ENCODE measurements around the gene RASGRP1. TPM values are rescaled to one million over a fixed set of nuclear protein-coding genes. Genes with fewer than 3 reads are reported as not detected.

Gene RASGRP1
- total and polyA plus RNA-seq, 7 experiments from 2014 or later: 77.6 to 182 (median 101) TPM

- H3K27ac Mint-ChIP-seq: peak overlapping the region in 6 of 9 donors; percentile 6 to 88 (median 50)
- intact Hi-C loops (cut with micrococcal nuclease): loop anchor here (2.0 to 5.0 kb wide), 5 partner anchors 21 to 175 kb away; partner anchors contain the start of gene FAM98B (in 1 of the 2)
- ATAC-seq: no peak
- no peaks in the 10 kb centered on the region for H3K9me3 Mint-ChIP-seq
- Histone ChIP-seq H3K36me3 (ENCODE audit: control insufficient read depth in 2 of 3, insufficient read depth in 3 of 3, low read length in 3 of 3) (peaks cover 0 to 34% (median 5%) of the 10 kb centered on the region in 3 experiments), H3K9me3 (ENCODE audit: control insufficient read depth in 2 of 3, low read length in 3 of 3) (no peaks in the 10 kb centered on the region), H3K27ac (ENCODE audit: low read depth, low read length) (no peak overlapping the region), H3K4me3 (ENCODE audit: low read length) (no peak overlapping the region), H3K4me1 (ENCODE audit: control insufficient read depth in 2 of 2, insufficient read depth in 2 of 2, low read length in 2 of 2) (peaks cover 0 to 5% of the 10 kb centered on the region in 2 donors), H3K27me3 (ENCODE audit: control insufficient read depth in 2 of 2, insufficient read depth in 2 of 2, low read length in 2 of 2) (no peaks in the 10 kb centered on the region)
- no peak for DNase-seq
- ChIA-PET CTCF (interaction anchor here (0.7 to 3.9 kb wide), 13 partner anchors 10 to 232 kb away, joined by 3 to 49 read pairs (median 8); partner anchors contain the start of gene RASGRP1), POLR2A (interaction anchor here (0.7 to 2.0 kb wide), 6 partner anchors 21 to 224 kb away, joined by 3 to 16 read pairs (median 4); no protein-coding TSS in a partner anchor)
- no peaks in the 10 kb centered on the region for H3K27me3 Mint-ChIP-seq
- H3K4me3 Mint-ChIP-seq: peak overlapping the region in 1 of 10 donors; percentile 7
- H3K4me1 Mint-ChIP-seq: peaks cover 18 to 34% (median 21%) of the 10 kb centered on the region in 7 donors
- H3K36me3 Mint-ChIP-seq: peaks cover 13 to 30% (median 18%) of the 10 kb centered on the region in 5 donors
Observed at GRCh38 chr15:38475361-38475760, 89.3 kb downstream of the RASGRP1 start.

GRCh38 chr15:38474155-38474757 is 90.4 kb downstream of the RASGRP1 start:
- DNase-seq (peak in 7 of 9 donors; percentile 53 to 75 (median 62)), ATAC-seq (peak; percentile 100)
- Mint-ChIP-seq H3K27ac (peak overlapping the region; percentile 10 to 88 (median 81)), H3K9me3 (no peaks in the 10 kb centered on the region), H3K36me3 (peaks cover 13 to 30% (median 18%) of the 10 kb centered on the region in 5 donors), H3K4me1 (peaks cover 10 to 23% (median 13%) of the 10 kb centered on the region in 7 donors), H3K4me3 (peak overlapping the region in 2 of 10 donors; percentile 4 to 10), H3K27me3 (no peaks in the 10 kb centered on the region)
- H3K9me3 ChIP-seq (ENCODE audit: control insufficient read depth in 2 of 3, low read length in 3 of 3): no peaks in the 10 kb centered on the region
- H3K4me1 ChIP-seq (ENCODE audit: control insufficient read depth in 2 of 2, insufficient read depth in 2 of 2, low read length in 2 of 2): peaks cover 0 to 5% of the 10 kb centered on the region in 2 donors
- ChIA-PET POLR2A (interaction anchor here (0.6 to 2.0 kb wide), 7 partner anchors 89 to 225 kb away, joined by 3 to 16 read pairs (median 4); no protein-coding TSS in a partner anchor), CTCF (interaction anchor here (0.6 to 3.9 kb wide), 12 partner anchors 12 to 233 kb away, joined by 3 to 49 read pairs (median 8); partner anchors contain the start of genes FAM98B and RASGRP1)
- H3K27ac ChIP-seq (ENCODE audit: low read depth, low read length): no peak overlapping the region
- H3K27me3 ChIP-seq (ENCODE audit: control insufficient read depth in 2 of 2, insufficient read depth in 2 of 2, low read length in 2 of 2): no peaks in the 10 kb centered on the region
- H3K4me3 ChIP-seq (ENCODE audit: low read length): no peak overlapping the region
- H3K36me3 ChIP-seq (ENCODE audit: control insufficient read depth in 2 of 3, insufficient read depth in 3 of 3, low read length in 3 of 3): peaks cover 0 to 35% (median 5%) of the 10 kb centered on the region in 3 experiments
- intact Hi-C loops (cut with micrococcal nuclease): loop anchor here (1.0 to 5.0 kb wide), 11 partner anchors 19 to 343 kb away; partner anchors contain the start of genes RASGRP1 (in 2 of the 2) and FAM98B (in 1 of the 2)

GRCh38 chr15:38471974-38472373 is 92.6 kb downstream of the RASGRP1 start:
- ATAC-seq (no peak), DNase-seq (no peak)
- Mint-ChIP-seq H3K27me3 (no peaks in the 10 kb centered on the region), H3K9me3 (no peaks in the 10 kb centered on the region), H3K36me3 (peaks cover 8 to 24% (median 13%) of the 10 kb centered on the region in 5 donors), H3K27ac (no peak overlapping the region), H3K4me3 (no peak overlapping the region), H3K4me1 (peaks cover 8 to 16% (median 11%) of the 10 kb centered on the region in 7 donors)
- no peaks in the 10 kb centered on the region for H3K27me3 ChIP-seq (ENCODE audit: control insufficient read depth in 2 of 2, insufficient read depth in 2 of 2, low read length in 2 of 2)
- intact Hi-C loops (cut with micrococcal nuclease): loop anchor here in 1 of 2 donors (5.0 kb wide), 1 partner anchor 90 kb away; the partner anchor contains the start of gene RASGRP1
- ChIA-PET CTCF (interaction anchor here (1.0 to 2.8 kb wide), 12 partner anchors 9 to 239 kb away, joined by 3 to 35 read pairs (median 4); no protein-coding TSS in a partner anchor), POLR2A (interaction anchor here (0.7 to 1.1 kb wide), 3 partner anchors 18 to 222 kb away, joined by 3 to 5 read pairs (median 3); partner anchors contain the start of gene FAM98B)
- H3K9me3 ChIP-seq (ENCODE audit: control insufficient read depth in 2 of 3, low read length in 3 of 3): no peaks in the 10 kb centered on the region
- H3K4me3 ChIP-seq (ENCODE audit: low read length): no peak overlapping the region
- H3K36me3 ChIP-seq (ENCODE audit: control insufficient read depth in 2 of 3, insufficient read depth in 3 of 3, low read length in 3 of 3): peaks cover 0 to 25% (median 5%) of the 10 kb centered on the region in 3 experiments
- no peak overlapping the region for H3K27ac ChIP-seq (ENCODE audit: low read depth, low read length)
- peaks cover 0 to 5% of the 10 kb centered on the region in 2 donors for H3K4me1 ChIP-seq (ENCODE audit: control insufficient read depth in 2 of 2, insufficient read depth in 2 of 2, low read length in 2 of 2)

- H3K4me1 ChIP-seq (ENCODE audit: control insufficient read depth in 2 of 2, insufficient read depth in 2 of 2, low read length in 2 of 2): peaks cover 0 to 5% of the 10 kb centered on the region in 2 donors
- Mint-ChIP-seq H3K4me3 (no peak overlapping the region), H3K9me3 (no peaks in the 10 kb centered on the region), H3K4me1 (peaks cover 8 to 16% (median 10%) of the 10 kb centered on the region in 7 donors), H3K27me3 (no peaks in the 10 kb centered on the region), H3K36me3 (peaks cover 4 to 23% (median 10%) of the 10 kb centered on the region in 5 donors), H3K27ac (peak overlapping the region in 5 of 9 donors; percentile 14 to 52 (median 46))
- H3K27ac ChIP-seq (ENCODE audit: low read depth, low read length): no peak overlapping the region
- no peak for ATAC-seq
- H3K9me3 ChIP-seq (ENCODE audit: control insufficient read depth in 2 of 3, low read length in 3 of 3): no peaks in the 10 kb centered on the region
- H3K36me3 ChIP-seq (ENCODE audit: control insufficient read depth in 2 of 3, insufficient read depth in 3 of 3, low read length in 3 of 3): peaks cover 0 to 21% (median 5%) of the 10 kb centered on the region in 3 experiments
- H3K27me3 ChIP-seq (ENCODE audit: control insufficient read depth in 2 of 2, insufficient read depth in 2 of 2, low read length in 2 of 2): no peaks in the 10 kb centered on the region
- ChIA-PET POLR2A (interaction anchor here (1.0 kb wide), 1 partner anchor 182 kb away, joined by 3 read pairs; no protein-coding TSS in a partner anchor), CTCF (interaction anchor here (0.6 to 2.8 kb wide), 5 partner anchors 17 to 1729 kb away, joined by 3 to 35 read pairs (median 14); partner anchors contain the start of gene FAM98B)
- no peak overlapping the region for H3K4me3 ChIP-seq (ENCODE audit: low read length)
- no peak for DNase-seq
- intact Hi-C loops (cut with micrococcal nuclease): loop anchor here in 1 of 2 donors (5.0 kb wide), 1 partner anchor 91 kb away; the partner anchor contains the start of gene RASGRP1
Observed at GRCh38 chr15:38470816-38471215, 93.8 kb downstream of the RASGRP1 start.

GRCh38 chr15:38464675-38465074 is 99.9 kb downstream of the RASGRP1 start:
- no peaks in the 10 kb centered on the region for H3K9me3 ChIP-seq (ENCODE audit: control insufficient read depth in 2 of 3, low read length in 3 of 3)
- Mint-ChIP-seq H3K27ac (no peak overlapping the region), H3K36me3 (peaks cover 0 to 3% (median 0%) of the 10 kb centered on the region in 5 donors), H3K4me3 (no peak overlapping the region), H3K4me1 (peaks cover 14 to 33% (median 29%) of the 10 kb centered on the region in 7 donors), H3K27me3 (no peaks in the 10 kb centered on the region), H3K9me3 (no peaks in the 10 kb centered on the region)
- ChIA-PET CTCF (interaction anchor here (1.8 kb wide), 1 partner anchor 25 kb away, joined by 6 read pairs; no protein-coding TSS in a partner anchor), POLR2A (interaction anchor here (3.7 kb wide), 1 partner anchor 10 kb away, joined by 16 read pairs; the partner anchor contains the start of gene FAM98B)
- ATAC-seq (no peak), DNase-seq (no peak)
- H3K36me3 ChIP-seq (ENCODE audit: control insufficient read depth in 2 of 3, insufficient read depth in 3 of 3, low read length in 3 of 3): no peaks in the 10 kb centered on the region
- H3K27me3 ChIP-seq (ENCODE audit: control insufficient read depth in 2 of 2, insufficient read depth in 2 of 2, low read length in 2 of 2): no peaks in the 10 kb centered on the region
- H3K27ac ChIP-seq (ENCODE audit: low read depth, low read length): no peak overlapping the region
- no peaks in the 10 kb centered on the region for H3K4me1 ChIP-seq (ENCODE audit: control insufficient read depth in 2 of 2, insufficient read depth in 2 of 2, low read length in 2 of 2)
- intact Hi-C loops (cut with micrococcal nuclease): no loop called here
- no peak overlapping the region for H3K4me3 ChIP-seq (ENCODE audit: low read length)

GRCh38 chr15:38463893-38464292 is 100.7 kb downstream of the RASGRP1 start:
- POLR2A ChIA-PET: interaction anchor here (3.7 kb wide), 1 partner anchor 9 kb away, joined by 16 read pairs; the partner anchor contains the start of gene FAM98B
- intact Hi-C loops (cut with micrococcal nuclease): no loop called here
- CTCF ChIA-PET: interaction anchor here (1.3 to 1.8 kb wide), 2 partner anchors 24 to 236 kb away, joined by 6 to 8 read pairs; no protein-coding TSS in a partner anchor
- Mint-ChIP-seq H3K27ac (no peak overlapping the region), H3K9me3 (no peaks in the 10 kb centered on the region), H3K4me1 (peaks cover 18 to 39% (median 35%) of the 10 kb centered on the region in 7 donors), H3K36me3 (peaks cover 0 to 7% (median 0%) of the 10 kb centered on the region in 5 donors), H3K27me3 (no peaks in the 10 kb centered on the region), H3K4me3 (no peak overlapping the region)
- Histone ChIP-seq H3K4me1 (ENCODE audit: control insufficient read depth in 2 of 2, insufficient read depth in 2 of 2, low read length in 2 of 2) (no peaks in the 10 kb centered on the region), H3K27me3 (ENCODE audit: control insufficient read depth in 2 of 2, insufficient read depth in 2 of 2, low read length in 2 of 2) (no peaks in the 10 kb centered on the region), H3K36me3 (ENCODE audit: control insufficient read depth in 2 of 3, insufficient read depth in 3 of 3, low read length in 3 of 3) (no peaks in the 10 kb centered on the region), H3K27ac (ENCODE audit: low read depth, low read length) (no peak overlapping the region), H3K4me3 (ENCODE audit: low read length) (no peak overlapping the region), H3K9me3 (ENCODE audit: control insufficient read depth in 2 of 3, low read length in 3 of 3) (no peaks in the 10 kb centered on the region)
- ATAC-seq: no peak
- DNase-seq: no peak

Data from naive thymus-derived CD4-positive, alpha-beta T cell (primary cell).